GM21723 (cell line): ENCODE data around the gene SERGEF.
"Not testable (repeated sequence)": the region's sequence is repeated elsewhere in the genome, so short reads cannot be mapped to it uniquely, and the experiment has no call there.

ENCODE experiments used
- ATAC-seq: cut with Tn5 transposase; IDR thresholded peaks from one replicate; pipeline ENCODE4 v1.9.1; 2021; ENCODE audit warnings: mild to moderate bottlenecking, moderate library complexity; ENCODE audit not compliant: unreplicated experiment

The SERGEF gene

GRCh38 chr11:17914957-17915356 lies 97.9 kb downstream of the SERGEF start:
- ATAC-seq, result no peak

DNA sequence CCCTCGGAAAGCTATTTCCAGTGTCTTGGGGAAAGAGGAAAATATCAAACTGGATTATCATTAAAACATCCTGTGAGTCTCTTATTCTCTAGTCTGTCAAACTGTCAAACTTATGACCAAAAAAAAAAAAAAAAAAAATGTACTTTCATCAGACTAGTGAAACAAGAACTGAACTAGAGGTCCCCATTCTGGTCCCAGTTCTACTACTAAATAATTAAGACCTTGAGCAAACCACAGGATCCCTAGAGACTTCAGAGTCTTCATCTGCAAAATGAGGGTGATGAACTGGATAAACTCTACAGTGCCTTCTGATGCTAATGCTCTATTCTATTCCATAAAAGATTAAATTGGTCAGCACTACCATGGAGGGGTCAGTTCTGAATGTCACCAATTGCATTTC lies 105.8 kb downstream of the SERGEF start:
- no peak for ATAC-seq

DNA sequence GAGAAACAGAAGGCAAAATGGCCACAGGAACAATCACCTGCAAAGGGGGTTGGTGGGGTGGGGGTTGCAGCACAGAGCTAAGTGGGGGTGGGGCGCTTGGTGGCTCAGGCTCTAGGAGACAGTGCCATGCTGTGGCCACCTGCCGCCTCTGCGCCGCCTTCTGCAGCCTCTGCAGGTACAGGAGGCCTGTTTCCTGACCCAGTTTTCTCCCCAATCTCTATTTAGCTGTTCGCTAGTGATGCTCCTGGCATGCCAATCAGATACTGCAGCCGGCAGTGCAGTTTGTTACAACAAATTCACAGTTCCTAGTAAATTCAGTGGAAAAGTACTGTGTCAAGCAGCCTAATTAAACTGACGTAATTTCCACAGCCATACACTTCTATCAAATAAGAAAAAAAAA lies 106.4 kb downstream of the SERGEF start:
- ATAC-seq, result no peak

DNA sequence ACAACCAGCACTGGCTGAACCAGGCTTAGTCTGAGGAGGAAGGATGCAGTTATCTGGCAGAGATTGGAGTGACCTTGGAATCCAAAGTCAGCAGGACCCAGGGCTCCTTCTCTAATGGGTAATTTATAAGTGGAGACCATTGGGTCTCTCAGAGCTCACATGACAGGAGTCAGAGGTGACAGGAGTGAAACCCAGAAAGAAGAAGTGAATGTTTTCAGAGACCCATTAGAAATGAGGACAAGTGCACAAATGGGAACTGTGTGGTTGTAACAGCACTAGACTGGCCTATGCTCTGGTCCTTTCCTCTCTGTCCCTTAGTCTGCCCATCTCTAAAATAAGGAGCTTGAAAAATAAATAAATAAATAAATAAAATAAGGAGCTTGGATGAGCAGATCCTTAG lies 107.4 kb downstream of the SERGEF start:
- peak; percentile 89 for ATAC-seq

DNA sequence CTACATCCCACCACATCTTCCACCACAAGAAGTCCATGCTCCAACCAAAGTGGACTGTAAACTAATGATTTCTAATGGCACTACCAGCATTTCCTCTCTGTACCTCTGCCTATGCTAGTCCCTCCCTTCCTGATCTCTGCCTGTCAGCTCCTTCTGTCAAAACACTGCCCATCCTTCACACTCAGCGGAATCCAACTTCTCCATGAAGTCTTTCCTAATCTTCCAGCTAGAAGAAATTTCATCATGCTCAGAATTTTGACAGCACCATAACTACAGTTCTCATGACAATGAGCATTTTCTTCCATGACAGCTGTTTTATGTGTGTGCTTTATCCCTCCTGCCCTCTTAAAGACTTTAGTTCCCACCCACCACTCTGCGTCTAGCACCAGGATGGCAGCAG lies 111.4 kb downstream of the SERGEF start:
- no peak for ATAC-seq

DNA sequence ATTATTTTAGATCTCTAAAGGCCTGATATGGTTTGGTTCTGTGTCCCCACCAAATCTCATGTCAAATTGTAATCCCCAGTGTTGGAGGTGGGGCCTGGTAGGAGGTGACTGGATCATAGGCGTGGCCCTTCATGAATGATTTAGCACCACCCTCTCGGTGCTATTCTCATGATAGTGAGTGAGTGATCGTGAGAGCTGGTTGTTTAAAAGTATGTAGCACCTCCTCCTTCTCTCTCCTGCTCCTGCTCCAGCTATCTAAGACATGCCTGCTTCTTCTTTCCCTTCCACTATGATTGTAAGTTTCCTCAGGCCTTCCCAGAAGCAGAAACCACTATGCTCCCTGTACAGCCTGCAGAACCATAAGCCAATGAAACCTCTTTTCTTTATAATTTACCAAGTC lies 114.1 kb downstream of the SERGEF start:
- ATAC-seq, result no peak

DNA sequence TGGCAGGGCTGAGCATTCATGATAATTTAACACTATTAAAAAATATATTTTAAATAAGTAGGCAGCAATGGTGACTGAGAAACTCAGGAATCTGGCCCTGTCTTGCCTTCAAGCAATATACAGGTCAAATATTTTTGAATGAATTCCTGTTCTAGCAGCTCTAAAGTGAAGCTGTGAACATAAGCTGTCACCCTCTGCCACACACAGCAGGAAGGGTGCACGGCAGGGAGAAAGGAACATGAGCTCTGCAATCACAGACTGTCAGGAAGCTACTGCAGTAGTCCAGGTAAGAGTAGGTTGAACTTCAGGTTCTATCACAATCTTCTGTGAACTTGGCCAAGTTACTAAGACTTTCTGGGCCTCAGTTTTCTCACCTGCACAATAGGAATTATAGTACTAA lies 114.8 kb downstream of the SERGEF start:
- ATAC-seq, result no peak

DNA sequence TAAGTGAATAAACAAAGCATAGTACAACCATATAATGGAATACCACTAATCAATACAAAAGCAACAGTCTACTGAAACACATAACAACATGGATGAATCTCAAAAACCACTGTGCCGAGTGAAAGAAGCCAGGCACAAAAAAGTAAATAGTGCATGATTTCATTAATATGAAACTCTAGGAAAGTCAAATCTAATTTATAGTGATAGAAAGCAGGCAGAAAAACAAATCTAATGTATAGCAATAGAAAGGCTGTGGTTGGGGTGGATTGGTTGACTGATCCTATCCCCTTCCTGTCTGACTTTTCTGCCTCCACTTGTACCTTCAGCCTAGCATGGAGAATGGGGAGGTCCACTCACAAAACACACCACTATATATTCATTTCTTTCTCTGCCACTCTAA lies 115.4 kb downstream of the SERGEF start:
- ATAC-seq, result no peak

DNA sequence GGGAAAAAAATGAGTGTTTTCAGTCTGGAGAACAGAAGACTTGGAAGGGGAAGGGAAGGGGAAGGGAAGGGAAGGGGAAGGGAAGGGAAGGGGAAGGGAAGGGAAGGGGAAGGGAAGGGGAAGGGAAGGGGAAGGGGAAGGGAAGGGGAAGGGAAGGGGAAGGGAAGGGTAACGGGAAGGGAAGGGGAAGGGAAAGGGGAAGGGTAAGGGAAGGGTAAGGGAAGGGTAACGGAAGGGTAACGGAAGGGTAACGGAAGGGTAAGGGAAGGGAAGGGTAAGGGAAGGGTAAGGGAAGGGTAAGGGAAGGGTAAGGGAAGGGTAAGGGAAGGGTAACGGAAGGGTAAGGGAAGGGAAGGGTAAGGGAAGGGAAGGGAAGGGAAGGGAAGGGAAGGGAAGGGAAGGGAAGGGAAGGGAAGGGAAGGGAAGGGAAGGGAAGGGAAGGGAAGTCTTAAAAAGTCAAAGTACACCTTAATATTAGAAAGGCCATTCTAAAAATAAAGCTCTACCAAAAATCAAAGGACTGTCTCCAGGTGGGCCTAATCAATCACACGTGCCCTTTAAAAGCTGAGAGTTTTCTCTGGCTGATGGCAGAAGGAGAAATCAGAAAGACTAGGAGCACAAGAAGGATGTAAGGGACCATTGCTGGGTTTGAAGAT lies 116.2 kb downstream of the SERGEF start:
- ATAC-seq, result not testable (repeated sequence)

- ATAC-seq, result no peak
These were observed 117.8 kb downstream of the SERGEF start for GRCh38 chr11:17894929-17895658.

GRCh38 chr11:17892409-17892808 lies 120.4 kb downstream of the SERGEF start:
- no peak for ATAC-seq

DNA sequence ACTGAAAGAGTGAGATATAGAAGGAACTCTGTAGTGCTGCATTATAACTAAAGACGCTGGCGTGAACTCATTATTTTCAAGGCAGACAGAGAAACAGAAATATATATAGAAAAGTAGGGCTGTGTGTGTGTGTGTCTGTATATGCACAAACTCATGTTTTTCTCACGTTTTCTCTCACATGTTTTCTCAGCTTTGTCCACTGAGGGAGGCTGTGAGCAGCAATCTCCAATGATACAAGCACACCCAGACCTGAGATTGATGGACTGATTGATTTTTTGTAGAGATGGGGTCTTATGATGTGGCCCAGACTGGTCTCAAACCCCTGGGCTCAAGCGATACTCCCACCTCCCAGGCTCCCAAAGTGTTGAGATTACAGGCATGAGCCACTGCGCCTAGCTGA lies 122.5 kb downstream of the SERGEF start:
- no peak for ATAC-seq

GRCh38 chr11:17887779-17888178 lies 125.1 kb downstream of the SERGEF start:
- no peak for ATAC-seq

DNA sequence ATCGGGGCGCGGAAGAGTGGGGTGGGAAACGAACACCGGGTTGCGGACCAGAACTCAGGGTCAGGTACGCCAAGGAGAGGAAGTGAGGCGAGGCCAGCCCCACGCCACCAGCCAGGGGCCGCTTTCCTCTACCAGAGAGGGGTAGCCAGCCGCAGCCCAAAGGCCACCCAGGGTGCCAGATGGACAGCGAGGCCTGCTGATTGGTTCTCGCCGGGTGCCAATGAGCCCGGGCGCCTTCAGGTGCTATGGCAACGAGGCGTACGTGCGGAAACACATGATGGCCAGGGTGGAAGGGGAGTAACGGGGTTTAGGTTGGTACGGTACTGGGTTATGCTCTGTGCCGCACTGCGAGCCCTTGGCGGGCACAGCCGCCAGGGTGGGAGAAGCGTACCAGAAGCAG lies 128.9 kb downstream of the SERGEF start:
- ATAC-seq, result no peak

DNA sequence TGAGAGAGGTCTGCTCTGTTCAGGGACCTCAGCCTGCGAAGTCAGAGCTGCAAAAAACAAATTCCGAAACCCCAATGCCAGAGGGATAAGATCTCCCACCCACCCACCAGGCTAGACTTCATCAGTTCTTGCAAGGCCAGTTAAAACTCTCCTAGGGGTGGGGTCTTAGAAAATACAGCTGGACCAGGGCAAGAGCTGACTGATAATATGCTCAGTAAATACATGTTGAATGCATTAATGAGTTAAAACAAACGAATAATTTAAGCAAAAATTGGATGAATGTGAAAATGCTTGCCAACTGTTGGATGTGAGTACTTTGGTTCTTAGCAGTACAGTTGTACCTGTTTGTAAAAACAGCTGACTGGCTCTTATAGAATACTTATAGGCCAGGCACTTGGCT lies 129.8 kb downstream of the SERGEF start:
- no peak for ATAC-seq

- ATAC-seq, result no peak
These were observed 134.1 kb downstream of the SERGEF start for GRCh38 chr11:17878743-17879142.

DNA sequence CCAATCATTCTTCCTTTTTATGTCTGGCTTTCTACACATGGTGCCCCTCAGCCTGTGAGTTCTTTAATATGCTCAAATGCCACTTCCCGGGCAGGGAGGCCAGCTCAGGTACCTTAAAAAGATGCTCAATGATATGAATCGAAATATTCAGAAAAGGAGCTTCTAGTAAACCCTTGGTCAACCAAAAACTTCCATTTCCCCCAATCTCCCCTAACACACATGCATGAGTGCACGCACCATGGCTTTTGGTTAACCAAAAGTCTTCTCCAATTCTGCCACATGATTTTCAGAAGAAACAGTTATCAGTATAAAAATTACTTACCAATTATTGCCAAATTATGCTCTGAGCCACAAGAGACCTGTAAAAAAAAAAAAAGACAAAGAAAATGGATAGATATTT lies 135.0 kb downstream of the SERGEF start:
- no peak for ATAC-seq

DNA sequence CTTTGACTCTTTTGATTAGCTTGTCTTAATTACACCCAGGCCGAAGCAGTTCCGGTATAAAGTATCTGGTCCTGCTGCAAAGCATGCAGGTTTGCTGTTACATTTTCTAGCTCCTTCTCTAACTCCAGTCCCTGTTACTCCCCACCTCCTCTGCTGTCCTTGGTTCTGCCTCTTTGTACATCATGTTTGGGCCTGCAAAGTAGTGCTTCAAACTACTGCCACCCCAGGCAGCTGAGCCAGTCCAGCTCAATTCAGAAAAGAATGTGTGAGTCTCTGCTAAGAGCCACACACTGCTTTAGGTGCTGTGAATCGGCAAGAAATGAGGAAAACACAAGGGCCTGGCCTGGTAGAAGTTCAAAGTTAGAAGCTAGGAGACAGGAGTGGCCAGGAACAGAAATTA lies 136.0 kb downstream of the SERGEF start:
- no peak for ATAC-seq

DNA sequence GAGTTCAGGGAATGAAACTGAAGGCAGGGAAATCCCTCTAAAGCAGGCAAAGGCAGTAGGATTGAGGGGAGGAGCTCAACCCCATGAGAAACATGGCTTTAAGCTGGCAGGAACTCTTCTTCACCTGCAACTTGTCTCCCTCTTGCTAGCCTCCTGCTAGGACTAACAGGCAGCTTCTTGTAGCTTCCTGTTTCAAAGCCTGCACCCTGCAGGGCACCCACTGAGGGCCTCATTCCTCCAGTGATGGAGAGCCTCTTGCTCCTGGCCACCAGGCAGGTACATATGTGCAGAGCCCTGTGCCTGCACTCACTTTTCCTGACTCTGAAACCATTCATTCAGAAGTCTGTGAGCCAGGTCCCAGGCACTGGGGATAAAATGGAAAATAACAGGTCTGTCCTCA lies 137.0 kb downstream of the SERGEF start:
- ATAC-seq, result no peak

DNA sequence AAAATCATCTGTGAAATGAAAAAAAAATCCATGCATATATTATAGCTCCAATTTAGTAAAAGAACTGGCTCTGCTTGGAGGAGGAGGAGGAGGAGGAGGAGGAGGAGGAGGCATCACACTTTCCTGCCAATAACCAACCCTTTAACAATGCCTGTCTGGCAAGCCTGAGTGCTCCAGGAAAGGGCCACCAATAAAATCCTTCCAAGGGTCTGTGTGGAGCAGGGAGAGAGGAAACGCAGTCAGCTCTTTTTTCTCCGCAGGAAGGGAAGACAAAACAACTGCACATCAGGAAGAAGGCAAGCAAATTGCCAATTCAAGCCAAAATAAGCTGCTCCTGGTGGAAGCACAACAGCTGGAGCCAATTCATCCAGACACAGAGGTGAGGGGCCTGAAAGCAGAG lies 139.3 kb downstream of the SERGEF start:
- ATAC-seq, result no peak

- not testable (repeated sequence) for ATAC-seq
These were observed 144.4 kb downstream of the SERGEF start for GRCh38 chr11:17868398-17868797.

DNA sequence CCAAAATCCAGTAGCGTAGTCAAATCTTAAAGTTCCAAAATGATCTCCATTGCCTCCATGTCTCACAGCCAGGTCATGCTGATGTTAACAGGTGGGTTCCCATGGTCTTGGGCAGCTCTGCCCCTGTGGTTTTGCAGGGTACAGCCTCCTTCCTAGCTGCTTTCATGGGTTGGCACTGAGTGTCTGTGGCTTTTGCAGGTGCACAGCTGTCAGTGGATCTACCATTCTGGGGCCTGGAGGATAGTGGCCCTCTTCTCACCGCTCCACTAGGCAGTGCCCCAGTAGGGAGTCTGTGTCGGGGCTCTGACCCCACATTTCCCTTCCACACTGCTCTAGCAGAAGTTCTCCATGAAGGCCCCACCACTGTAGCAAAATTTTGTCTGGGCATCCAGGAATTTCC lies 145.5 kb downstream of the SERGEF start:
- no peak for ATAC-seq
